Measurements from ENCODE around the gene PSPN. TPM values are rescaled to one million over a fixed set of nuclear protein-coding genes. Genes with fewer than 3 reads are reported as not detected.

Gene PSPN
- total RNA-seq, 1 experiment from 2014 or later, result 1.9 TPM

- TF ChIP-seq EMX1 (CRISPR knock-in tag; IDR thresholded peaks at IDR 0.05), result no peak
- no peak for TF ChIP-seq ZNF396 (CRISPR knock-in tag; IDR thresholded peaks at IDR 0.05; ENCODE audit: borderline replicate concordance)
- TF ChIP-seq ETV6 (CRISPR knock-in tag; IDR thresholded peaks at IDR 0.05), result no peak
- no peak for TF ChIP-seq ZNF512 (CRISPR knock-in tag; IDR thresholded peaks at IDR 0.05; ENCODE audit: borderline replicate concordance)
- TF ChIP-seq MXD4 (CRISPR knock-in tag; IDR thresholded peaks at IDR 0.05; ENCODE audit: borderline replicate concordance), result no peak
- TF ChIP-seq ZBTB43 (CRISPR knock-in tag; IDR thresholded peaks at IDR 0.05), result no peak
- TF ChIP-seq AR (CRISPR knock-in tag; IDR thresholded peaks at IDR 0.05), result no peak
- no peak for TF ChIP-seq PRRX2 (CRISPR knock-in tag; IDR thresholded peaks at IDR 0.05)
- no peak for TF ChIP-seq E2F1 (CRISPR knock-in tag; IDR thresholded peaks at IDR 0.05)
- no peak for TF ChIP-seq PREB (CRISPR knock-in tag; IDR thresholded peaks at IDR 0.05; ENCODE audit: borderline replicate concordance)
- no peak for TF ChIP-seq ATF1 (CRISPR knock-in tag; IDR thresholded peaks at IDR 0.05)
- TF ChIP-seq SOX15 (CRISPR knock-in tag; IDR thresholded peaks at IDR 0.05), result no peak
- no peak for TF ChIP-seq NFYB (CRISPR knock-in tag; conservative IDR thresholded peaks at IDR 0.05; ENCODE audit: low read depth)
- no peak for TF ChIP-seq NR2C2 (CRISPR knock-in tag; IDR thresholded peaks at IDR 0.05)
- TF ChIP-seq USF2 (CRISPR knock-in tag; IDR thresholded peaks at IDR 0.05), result no peak
- TF ChIP-seq MLX (CRISPR knock-in tag; IDR thresholded peaks at IDR 0.05), result no peak
- peaks cover 5% of the 10 kb centered on the region; the same call in 1 of the 2 replicates for H3K9me3 Mint-ChIP-seq
- CTCF ChIA-PET, result no interaction called here
- no peaks in the 10 kb centered on the region for H3K27me3 Mint-ChIP-seq (ENCODE audit: low read depth)
- DNase-seq (ENCODE audit: low spot score) (no peak), ATAC-seq (no peak)
- no peaks in the 10 kb centered on the region for H3K4me1 Mint-ChIP-seq
- H3K36me3 Mint-ChIP-seq, result peaks cover 61% of the 10 kb centered on the region
- POLR2A ChIA-PET, result no interaction called here
- no peak overlapping the region for H3K4me3 Mint-ChIP-seq
- H3K27ac Mint-ChIP-seq, result no peak overlapping the region
Observed at GRCh38 chr19:6384381-6384780, 8.6 kb upstream of the PSPN start.

GRCh38 chr19:6383188-6383587, 7.5 kb upstream of the PSPN start:
- Mint-ChIP-seq H3K4me1 (no peaks in the 10 kb centered on the region), H3K27ac (no peak overlapping the region), H3K36me3 (peaks cover 63% of the 10 kb centered on the region), H3K27me3 (ENCODE audit: low read depth) (no peaks in the 10 kb centered on the region), H3K4me3 (no peak overlapping the region), H3K9me3 (peaks cover 5% of the 10 kb centered on the region; the same call in 1 of the 2 replicates)
- DNase-seq (ENCODE audit: low spot score) (no peak), ATAC-seq (no peak)
- ChIA-PET CTCF (no interaction called here), POLR2A (no interaction called here)
- TF ChIP-seq MYBL2 (CRISPR knock-in tag; IDR thresholded peaks at IDR 0.05) (no peak), ZNF232 (CRISPR knock-in tag; IDR thresholded peaks at IDR 0.05) (no peak), FOXK1 (CRISPR knock-in tag; IDR thresholded peaks at IDR 0.05) (no peak), PRDM15 (CRISPR knock-in tag; IDR thresholded peaks at IDR 0.05) (no peak)
